ENCODE data around the gene UGT1A3.

DNA sequence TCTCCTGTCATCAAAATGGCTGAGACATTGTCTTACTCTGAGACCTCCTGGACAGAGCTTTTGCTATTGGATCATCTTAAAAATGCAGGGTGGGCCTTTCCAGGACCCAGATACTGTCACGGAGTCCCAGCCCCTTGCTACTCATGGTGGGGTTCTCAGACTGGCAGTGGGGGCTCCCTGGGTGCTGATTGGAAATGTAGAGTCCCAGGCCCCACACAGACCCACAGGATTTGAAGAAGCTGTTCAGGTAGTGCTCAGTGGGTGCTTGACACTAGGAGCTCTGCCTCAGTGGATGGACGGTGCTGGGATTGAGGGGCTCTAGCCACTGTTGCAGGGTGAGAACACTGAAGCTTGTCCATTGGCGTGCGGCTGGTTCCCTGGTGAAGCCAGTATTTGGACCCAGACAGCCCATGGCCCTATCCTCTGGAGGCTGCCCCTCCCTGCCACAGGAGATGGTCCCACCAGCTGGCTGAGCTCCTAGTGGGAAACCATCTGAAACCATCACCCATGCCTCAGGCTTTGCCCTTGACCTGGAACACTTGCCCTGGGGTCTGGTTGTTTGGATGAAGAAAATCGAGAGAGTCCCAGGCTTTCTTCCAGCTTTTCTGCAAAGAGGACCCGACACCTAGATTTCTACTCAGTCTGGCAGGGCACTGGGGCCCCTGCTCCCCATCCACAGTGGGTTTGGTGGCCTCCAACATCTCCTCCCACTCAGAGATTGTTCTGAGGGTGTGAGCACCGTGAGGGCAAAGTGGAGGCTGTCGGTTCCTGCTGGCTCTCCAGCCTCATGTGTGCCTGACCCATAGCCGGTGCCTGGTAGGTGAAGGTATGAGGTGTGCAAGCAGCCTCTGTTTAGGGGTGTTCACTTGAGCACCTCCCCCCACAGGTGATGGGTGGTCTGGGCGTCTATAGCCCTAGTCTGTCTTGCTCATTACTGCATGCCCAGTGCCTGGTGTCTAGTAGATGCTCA, 79.4 kb downstream of the UGT1A3 start:
- TF ChIP-seq, protein P1, sequence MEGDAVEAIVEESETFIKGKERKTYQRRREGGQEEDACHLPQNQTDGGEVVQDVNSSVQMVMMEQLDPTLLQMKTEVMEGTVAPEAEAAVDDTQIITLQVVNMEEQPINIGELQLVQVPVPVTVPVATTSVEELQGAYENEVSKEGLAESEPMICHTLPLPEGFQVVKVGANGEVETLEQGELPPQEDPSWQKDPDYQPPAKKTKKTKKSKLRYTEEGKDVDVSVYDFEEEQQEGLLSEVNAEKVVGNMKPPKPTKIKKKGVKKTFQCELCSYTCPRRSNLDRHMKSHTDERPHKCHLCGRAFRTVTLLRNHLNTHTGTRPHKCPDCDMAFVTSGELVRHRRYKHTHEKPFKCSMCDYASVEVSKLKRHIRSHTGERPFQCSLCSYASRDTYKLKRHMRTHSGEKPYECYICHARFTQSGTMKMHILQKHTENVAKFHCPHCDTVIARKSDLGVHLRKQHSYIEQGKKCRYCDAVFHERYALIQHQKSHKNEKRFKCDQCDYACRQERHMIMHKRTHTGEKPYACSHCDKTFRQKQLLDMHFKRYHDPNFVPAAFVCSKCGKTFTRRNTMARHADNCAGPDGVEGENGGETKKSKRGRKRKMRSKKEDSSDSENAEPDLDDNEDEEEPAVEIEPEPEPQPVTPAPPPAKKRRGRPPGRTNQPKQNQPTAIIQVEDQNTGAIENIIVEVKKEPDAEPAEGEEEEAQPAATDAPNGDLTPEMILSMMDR (IDR thresholded peaks at IDR 0.05; ENCODE audit: low read length): no peak
- no peak for TF ChIP-seq EZH2 (IDR thresholded peaks at IDR 0.05; ENCODE audit: borderline replicate concordance, low read length)
